H9 (cell line): ENCODE results near the gene NCEH1. TPM values are rescaled to one million over a fixed set of nuclear protein-coding genes. Genes with fewer than 3 reads are reported as not detected.

Experiments used
- DNase-seq: peaks from one replicate; pipeline ENCODE4 v3.0.0-alpha.2; 2017
- H2AFZ ChIP-seq: one replicate; pipeline ENCODE4 v1.6.1; 2013; ENCODE audit warnings: mild to moderate bottlenecking, low read length, control low read depth, moderate library complexity
- H2AK5ac ChIP-seq: 2 replicates; pipeline ENCODE4 v1.6.1; 2013; ENCODE audit warnings: low read length, control low read depth, mixed read lengths; ENCODE audit not compliant: insufficient read length
- H2BK120ac ChIP-seq: one replicate; pipeline ENCODE4 v1.6.1; 2013; ENCODE audit warnings: low read depth, mild to moderate bottlenecking, low read length, control low read depth, inconsistent platforms; ENCODE audit not compliant: poor library complexity, severe bottlenecking
- H2BK12ac ChIP-seq: 2 replicates; pipeline ENCODE4 v1.6.1; 2013; ENCODE audit warnings: low read length, control low read depth, mixed read lengths, low read depth; ENCODE audit not compliant: insufficient read length
- H2BK15ac ChIP-seq: 2 replicates; pipeline ENCODE4 v1.6.1; 2013; ENCODE audit warnings: low read depth, low read length, control low read depth
- H2BK20ac ChIP-seq: one replicate; pipeline ENCODE4 v1.6.1; 2013; ENCODE audit warnings: low read depth, mild to moderate bottlenecking, low read length, control low read depth, inconsistent platforms; ENCODE audit not compliant: poor library complexity, severe bottlenecking
- H2BK5ac ChIP-seq: 2 replicates; pipeline ENCODE4 v1.6.1; 2013; ENCODE audit warnings: low read length, control low read depth, mixed read lengths; ENCODE audit not compliant: insufficient read length
- H3K14ac ChIP-seq: 2 replicates; pipeline ENCODE4 v1.6.1; 2013; ENCODE audit warnings: low read length, control low read depth; ENCODE audit not compliant: insufficient read depth
- H3K18ac ChIP-seq: 2 replicates; pipeline ENCODE4 v1.6.1; 2013; ENCODE audit warnings: low read depth, mild to moderate bottlenecking, mixed read lengths, low read length, control low read depth; ENCODE audit not compliant: insufficient read length
- H3K23ac ChIP-seq: 2 replicates; pipeline ENCODE4 v1.6.1; 2013; ENCODE audit warnings: low read length, control low read depth, mixed read lengths, low read depth; ENCODE audit not compliant: insufficient read length
- H3K23me2 ChIP-seq: 2 replicates; pipeline ENCODE4 v1.6.1; 2013; ENCODE audit warnings: low read depth, mild to moderate bottlenecking, mixed read lengths, low read length, control low read depth; ENCODE audit not compliant: insufficient read length, poor library complexity, severe bottlenecking
- H3K27ac ChIP-seq: 2 replicates; pipeline ENCODE4 v1.5.1; 2013; ENCODE audit warnings: low read length, control low read depth, mixed read lengths, low read depth; ENCODE audit not compliant: insufficient read length
- H3K27me3 ChIP-seq: 2 replicates; pipeline ENCODE4 v1.6.1; 2013; ENCODE audit warnings: low read length, control low read depth, inconsistent platforms; ENCODE audit not compliant: insufficient read depth
- H3K4ac ChIP-seq: 2 replicates; pipeline ENCODE4 v1.6.1; 2013; ENCODE audit warnings: low read depth, mild to moderate bottlenecking, control low read depth, inconsistent platforms, low read length, moderate library complexity
- H3K4me1 ChIP-seq: 2 replicates; pipeline ENCODE4 v1.6.1; 2013; ENCODE audit warnings: low read length, control low read depth, inconsistent platforms; ENCODE audit not compliant: insufficient read depth
- H3K4me2 ChIP-seq: 2 replicates; pipeline ENCODE4 v1.6.1; 2013; ENCODE audit warnings: low read length, control low read depth, mixed read lengths; ENCODE audit not compliant: insufficient read length, insufficient read depth
- H3K56ac ChIP-seq: 2 replicates; pipeline ENCODE4 v1.6.1; 2013; ENCODE audit warnings: low read depth, mild to moderate bottlenecking, mixed read lengths, low read length, control low read depth; ENCODE audit not compliant: insufficient read length
- H3K79me1 ChIP-seq: 2 replicates; pipeline ENCODE4 v1.6.1; 2013; ENCODE audit warnings: low read depth, mild to moderate bottlenecking, moderate library complexity, low read length, control low read depth, inconsistent platforms; ENCODE audit not compliant: insufficient read depth, poor library complexity, severe bottlenecking
- H3K79me2 ChIP-seq: 2 replicates; pipeline ENCODE4 v1.6.1; 2013; ENCODE audit warnings: low read length, control low read depth, inconsistent platforms; ENCODE audit not compliant: insufficient read depth
- H3K9ac ChIP-seq: 2 replicates; pipeline ENCODE4 v1.6.1; 2013; ENCODE audit warnings: low read length, control low read depth, mixed read lengths; ENCODE audit not compliant: insufficient read length; ENCODE audit errors: extremely low read depth
- H3K9me3 ChIP-seq: one replicate; pipeline ENCODE4 v1.6.1; 2013; ENCODE audit warnings: low read depth, low read length, inconsistent platforms; ENCODE audit not compliant: control insufficient read depth
- H3T11ph ChIP-seq: one replicate; pipeline ENCODE4 v1.6.1; 2013; ENCODE audit warnings: mild to moderate bottlenecking, low read length, control low read depth, inconsistent platforms
- H4K20me1 ChIP-seq: one replicate; pipeline ENCODE4 v1.6.1; 2013; ENCODE audit not compliant: control insufficient read depth, insufficient read length, insufficient read depth
- H4K5ac ChIP-seq: 2 replicates; pipeline ENCODE4 v1.6.1; 2013; ENCODE audit warnings: low read depth, mild to moderate bottlenecking, mixed read lengths, low read length, control low read depth; ENCODE audit not compliant: insufficient read length
- H4K8ac ChIP-seq: replicated peaks from 2 replicates; pipeline ENCODE4 v1.6.1; 2013; ENCODE audit warnings: low read length, control low read depth, mixed read lengths, low read depth; ENCODE audit not compliant: insufficient read length
- H4K91ac ChIP-seq: 2 replicates; pipeline ENCODE4 v1.6.1; 2013; ENCODE audit warnings: low read depth, mild to moderate bottlenecking, moderate library complexity, mixed read lengths, low read length, control low read depth; ENCODE audit not compliant: insufficient read length
- H3K27ac Mint-ChIP-seq, 3 experiments: 2 replicates in 2 of 3; 3 replicates in 1 of 3; pipeline ENCODE4 v1.8.0; 2020 to 2021; ENCODE audit warnings: mixed read lengths in 3 of 3, mild to moderate bottlenecking in 1 of 3, moderate library complexity in 1 of 3
- H3K27me3 Mint-ChIP-seq: 2 replicates; pipeline ENCODE4 v1.8.0; 2021; ENCODE audit warnings: low read depth, mild to moderate bottlenecking, moderate library complexity, mixed read lengths
- H3K36me3 Mint-ChIP-seq, 3 experiments: 2 replicates in 2 of 3; 3 replicates in 1 of 3; pipeline ENCODE4 v1.8.0; 2020 to 2021; ENCODE audit warnings: low read depth in 3 of 3, mixed read lengths in 3 of 3; ENCODE audit not compliant: insufficient read depth in 1 of 3
- H3K4me1 Mint-ChIP-seq, 2 experiments: 2 replicates each; pipeline ENCODE4 v1.8.0; 2020; ENCODE audit warnings: mixed read lengths in 2 of 2
- H3K4me3 Mint-ChIP-seq, 2 experiments: 2 replicates in 1 of 2; 3 replicates in 1 of 2; pipeline ENCODE4 v1.8.0; 2020 to 2021; ENCODE audit warnings: mild to moderate bottlenecking in 2 of 2, mixed read lengths in 2 of 2, moderate library complexity in 1 of 2
- H3K9me3 Mint-ChIP-seq, 2 experiments: 2 replicates in 1 of 2; 3 replicates in 1 of 2; pipeline ENCODE4 v1.8.0; 2020; ENCODE audit warnings: mild to moderate bottlenecking in 2 of 2, mixed read lengths in 2 of 2, moderate library complexity in 1 of 2
- CTCF ChIP-seq: fragments of 200-600 bp; sonication (generic); conservative IDR thresholded peaks from 3 replicates; pipeline ENCODE4 v1.8.0; 2021; ENCODE audit warnings: antibody characterized with exemption, mild to moderate bottlenecking
- WGBS: extraction: QIAGEN DNeasy Blood & Tissue Kit; methylation state at CpG from one replicate; pipeline ENCODE4 v1.1.7; 2013; ENCODE audit warnings: missing lambda C conversion rate, low lambda C conversion rate, mixed read lengths; ENCODE audit not compliant: insufficient read length; ENCODE audit errors: extremely low coverage; 5-methylcytosine and 5-hydroxymethylcytosine counted together
- total RNA-seq: library from RNA; stranded (reverse); gene quantifications from 2 replicates; pipeline ENCODE4 v1.2.1, GENCODE V29; 2021

The NCEH1 gene
- total RNA-seq, 1 experiment from 2014 or later: 2.3 TPM

- Mint-ChIP-seq H3K4me3 (no peak overlapping the region), H3K36me3 (peaks cover 0 to 5% (median 5%) of the 10 kb centered on the region in 3 experiments; a peak in 4 of 7 replicates), H3K4me1 (peaks cover 34 to 42% of the 10 kb centered on the region in 2 experiments), H3K9me3 (no peaks in the 10 kb centered on the region; a peak in 1 of 5 replicates), H3K27ac (no peak overlapping the region), H3K27me3 (no peaks in the 10 kb centered on the region)
- no peak overlapping the region for H3K4me2 ChIP-seq
- H2BK15ac ChIP-seq: no peak overlapping the region
- H2BK12ac ChIP-seq: no peak overlapping the region
- no peak overlapping the region for H3K14ac ChIP-seq
- no peaks in the 10 kb centered on the region for H3K79me2 ChIP-seq
- no peaks in the 10 kb centered on the region for H4K20me1 ChIP-seq
- no peak for TF ChIP-seq CTCF
- no CpG with 5 or more reads among the region's 5 CpGs for WGBS
- H3K9ac ChIP-seq: no peak overlapping the region
- no peak overlapping the region for H2BK5ac ChIP-seq
- H3K18ac ChIP-seq: no peak overlapping the region
- H2AFZ ChIP-seq: no peak overlapping the region
- no peak overlapping the region for H3K27ac ChIP-seq
- H3K56ac ChIP-seq: no peak overlapping the region
- no peak overlapping the region for H3K4ac ChIP-seq
- H4K5ac ChIP-seq: no peak overlapping the region
- no peak overlapping the region for H4K8ac ChIP-seq
- H3K27me3 ChIP-seq: no peaks in the 10 kb centered on the region
- H3K4me1 ChIP-seq: peaks cover 10% of the 10 kb centered on the region
- H4K91ac ChIP-seq: no peak overlapping the region
- no peak overlapping the region for H3K23ac ChIP-seq
- no peaks in the 10 kb centered on the region for H3K79me1 ChIP-seq
- no peak overlapping the region for H2BK20ac ChIP-seq
- H2AK5ac ChIP-seq: no peak overlapping the region
- H3K23me2 ChIP-seq: peaks cover 3% of the 10 kb centered on the region
- H3T11ph ChIP-seq: no peak overlapping the region
- no peak for DNase-seq
- no peaks in the 10 kb centered on the region for H3K9me3 ChIP-seq
- no peak overlapping the region for H2BK120ac ChIP-seq
These were observed 31.3 kb downstream of the NCEH1 start for GRCh38 chr3:172679599-172679998.
